GM23248 (cell line): ENCODE data around the gene GNAL. TPM values are rescaled to one million over a fixed set of nuclear protein-coding genes. Genes with fewer than 3 reads are reported as not detected.

Experiments used
- DNase-seq: peaks from one replicate; pipeline ENCODE4 v3.0.0-alpha.2; 2015
- H2AFZ ChIP-seq: fragments of 200-600 bp; sonication (generic); 2 replicates; pipeline ENCODE4 v1.6.1; 2016; ENCODE audit warnings: antibody characterized with exemption
- H3F3A ChIP-seq: fragments of 200-600 bp; sonication (generic); 2 replicates; pipeline ENCODE4 v1.6.1; 2016; ENCODE audit warnings: mild to moderate bottlenecking, antibody characterized with exemption, mixed run types; ENCODE audit not compliant: insufficient read depth
- H3K27ac ChIP-seq: fragments of 200-600 bp; sonication (generic); 2 replicates; pipeline ENCODE4 v1.5.1; 2016; ENCODE audit warnings: mild to moderate bottlenecking
- H3K27me3 ChIP-seq: fragments of 200-600 bp; sonication (generic); replicated peaks from 2 replicates; pipeline ENCODE4 v1.6.1; 2016; ENCODE audit warnings: mild to moderate bottlenecking; ENCODE audit not compliant: insufficient read depth
- H3K36me3 ChIP-seq: fragments of 200-600 bp; sonication (generic); 2 replicates; pipeline ENCODE4 v1.6.1; 2016; ENCODE audit warnings: low read depth, mild to moderate bottlenecking
- H3K4me1 ChIP-seq: fragments of 200-600 bp; sonication (generic); 2 replicates; pipeline ENCODE4 v1.6.1; 2016; ENCODE audit warnings: mild to moderate bottlenecking; ENCODE audit not compliant: insufficient read depth
- H3K4me2 ChIP-seq: fragments of 200-600 bp; sonication (generic); one replicate; pipeline ENCODE4 v1.6.1; 2016; ENCODE audit warnings: mild to moderate bottlenecking; ENCODE audit not compliant: unreplicated experiment
- H3K4me3 ChIP-seq: fragments of 200-600 bp; sonication (generic); 2 replicates; pipeline ENCODE4 v1.5.1; 2016; ENCODE audit warnings: mild to moderate bottlenecking
- H3K79me2 ChIP-seq: fragments of 200-600 bp; sonication (generic); 2 replicates; pipeline ENCODE4 v1.6.1; 2016; ENCODE audit warnings: mild to moderate bottlenecking; ENCODE audit not compliant: insufficient read depth
- H3K9ac ChIP-seq: fragments of 200-600 bp; sonication (generic); 2 replicates; pipeline ENCODE4 v1.6.1; 2016; ENCODE audit warnings: mild to moderate bottlenecking
- H3K9me2 ChIP-seq: fragments of 200-600 bp; sonication (generic); 2 replicates; pipeline ENCODE4 v1.6.1; 2016; ENCODE audit warnings: mixed run types, mild to moderate bottlenecking, moderate library complexity; ENCODE audit not compliant: insufficient read depth
- H3K9me3 ChIP-seq: fragments of 200-600 bp; sonication (generic); one replicate; pipeline ENCODE4 v1.6.1; 2017; ENCODE audit warnings: low read depth
- H4K20me1 ChIP-seq: fragments of 200-600 bp; sonication (generic); 2 replicates; pipeline ENCODE4 v1.6.0; 2016; ENCODE audit not compliant: insufficient read depth
- EZH2 ChIP-seq: fragments of 200-600 bp; sonication (generic); IDR thresholded peaks from 2 replicates; pipeline ENCODE4 v1.6.1; 2018; ENCODE audit warnings: antibody characterized with exemption, mild to moderate bottlenecking; ENCODE audit not compliant: insufficient read depth, poor library complexity, severe bottlenecking
- EZH2phosphoT487 ChIP-seq: fragments of 200-600 bp; sonication (generic); IDR thresholded peaks from 2 replicates; pipeline ENCODE4 v1.6.1; 2018; ENCODE audit warnings: antibody characterized with exemption, moderate library complexity, mild to moderate bottlenecking, low read depth; ENCODE audit not compliant: insufficient read depth
- WGBS, 2 experiments: methylation state at CpG; one replicate each; pipeline ENCODE4 v1.1.6; 2015 to 2017; ENCODE audit warnings: low lambda C conversion rate in 2 of 2, low coverage in 1 of 2; ENCODE audit errors: missing lambda C conversion rate in 2 of 2; 5-methylcytosine and 5-hydroxymethylcytosine counted together
- in situ Hi-C: fragments of 300-500 bp; cut with MboI; formaldehyde crosslinking; loops from 2 replicates; pipeline ENCODE4 v1.15.0; 2020
- polyA plus RNA-seq: library from polyadenylated mRNA; unstranded; fragments of >200 nt; fragmentation: Nextera tagmentation; extraction: Ambion mirVana; gene quantifications from 2 replicates; pipeline ENCODE4 v1.2.1, GENCODE V29; 2016
- total RNA-seq: library from RNA; depleted of rRNA; stranded (reverse); fragments of >200 nt; shearing (Covaris generic); gene quantifications from 2 replicates; pipeline ENCODE4 v1.2.3, GENCODE V29; 2014

GNAL gene
- total and polyA plus RNA-seq, 2 experiments from 2014 or later = 0.19 to 3.0 TPM

GRCh38 chr18:11657554-11657953 is 31.5 kb upstream of the GNAL start:
- Histone ChIP-seq H4K20me1 (no peaks in the 10 kb centered on the region), H3K27me3 (peaks cover 38% of the 10 kb centered on the region; the same call in 1 of the 2 replicates), H3K27ac (no peak overlapping the region), H3K4me1 (no peaks in the 10 kb centered on the region), H3K9me2 (no peaks in the 10 kb centered on the region), H3F3A (no peaks in the 10 kb centered on the region), H3K36me3 (no peaks in the 10 kb centered on the region), H3K4me2 (no peak overlapping the region), H3K9ac (no peak overlapping the region), H2AFZ (no peak overlapping the region), H3K4me3 (no peak overlapping the region), H3K9me3 (no peaks in the 10 kb centered on the region), H3K79me2 (no peaks in the 10 kb centered on the region)
- in situ Hi-C loops = no loop called here
- 74 to 79% methylated on average over 5 to 8 of the region's 8 CpGs for WGBS, 2 experiments
- TF ChIP-seq EZH2phosphoT487 (no peak), EZH2 (no peak)
- DNase-seq = no peak

GRCh38 chr18:11658019-11658418 is 31.0 kb upstream of the GNAL start:
- Histone ChIP-seq H3K4me3 (no peak overlapping the region), H3K9ac (no peak overlapping the region), H4K20me1 (no peaks in the 10 kb centered on the region), H2AFZ (no peak overlapping the region), H3K27me3 (peaks cover 36% of the 10 kb centered on the region; the same call in 1 of the 2 replicates), H3K27ac (no peak overlapping the region), H3F3A (no peaks in the 10 kb centered on the region), H3K36me3 (no peaks in the 10 kb centered on the region), H3K4me2 (no peak overlapping the region), H3K9me3 (no peaks in the 10 kb centered on the region), H3K9me2 (no peaks in the 10 kb centered on the region), H3K79me2 (no peaks in the 10 kb centered on the region), H3K4me1 (no peaks in the 10 kb centered on the region)
- WGBS, 2 experiments = 61 to 68% methylated on average over 5 of the region's 5 CpGs
- no peak for TF ChIP-seq EZH2
- TF ChIP-seq EZH2phosphoT487 = no peak
- no peak for DNase-seq
- in situ Hi-C loops = no loop called here

DNA sequence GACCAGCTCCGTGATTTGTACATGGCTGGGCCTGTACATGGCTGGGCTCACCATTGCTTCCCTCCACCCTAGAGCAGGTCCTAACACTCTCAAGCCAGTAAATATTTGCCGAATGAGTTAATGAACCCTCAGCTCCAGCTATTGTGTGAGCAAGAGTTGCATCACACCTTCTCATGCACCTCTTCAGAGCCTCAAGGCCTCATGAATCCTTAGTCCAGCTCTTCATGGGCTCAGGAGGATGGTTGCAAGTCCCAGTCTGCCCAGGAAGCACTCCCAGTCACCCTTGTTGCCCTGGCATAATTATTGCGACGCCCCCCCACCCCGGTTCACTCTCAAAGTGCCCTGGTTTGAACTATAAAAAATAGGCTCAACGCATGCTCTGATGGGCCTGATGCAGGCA is 30.1 kb upstream of the GNAL start:
- Histone ChIP-seq H3K36me3 (no peaks in the 10 kb centered on the region), H3K27ac (no peak overlapping the region), H3K27me3 (peaks cover 35% of the 10 kb centered on the region; the same call in 1 of the 2 replicates), H3K4me3 (no peak overlapping the region), H3K9me2 (no peaks in the 10 kb centered on the region), H3K4me2 (no peak overlapping the region), H3K79me2 (no peaks in the 10 kb centered on the region), H4K20me1 (no peaks in the 10 kb centered on the region), H3F3A (no peaks in the 10 kb centered on the region), H2AFZ (no peak overlapping the region), H3K9ac (no peak overlapping the region), H3K9me3 (no peaks in the 10 kb centered on the region), H3K4me1 (no peaks in the 10 kb centered on the region)
- in situ Hi-C loops = no loop called here
- WGBS, 2 experiments = 62 to 63% methylated on average over 6 of the region's 6 CpGs
- peak; percentile 22 for DNase-seq
- TF ChIP-seq EZH2phosphoT487 = no peak
- no peak for TF ChIP-seq EZH2

- Histone ChIP-seq H3F3A (no peaks in the 10 kb centered on the region), H3K9me3 (no peaks in the 10 kb centered on the region), H4K20me1 (no peaks in the 10 kb centered on the region), H3K4me1 (no peaks in the 10 kb centered on the region), H3K4me3 (no peak overlapping the region), H2AFZ (no peak overlapping the region), H3K9ac (no peak overlapping the region), H3K36me3 (no peaks in the 10 kb centered on the region), H3K27me3 (peaks cover 30% of the 10 kb centered on the region), H3K9me2 (no peaks in the 10 kb centered on the region), H3K79me2 (no peaks in the 10 kb centered on the region), H3K4me2 (no peak overlapping the region), H3K27ac (no peak overlapping the region)
- TF ChIP-seq EZH2phosphoT487 (no peak), EZH2 (no peak)
- in situ Hi-C loops = no loop called here
- DNase-seq = no peak
- WGBS, 2 experiments = 79 to 83% methylated on average over 7 of the region's 7 CpGs
These were observed 28.4 kb upstream of the GNAL start for GRCh38 chr18:11660691-11661090.

DNA sequence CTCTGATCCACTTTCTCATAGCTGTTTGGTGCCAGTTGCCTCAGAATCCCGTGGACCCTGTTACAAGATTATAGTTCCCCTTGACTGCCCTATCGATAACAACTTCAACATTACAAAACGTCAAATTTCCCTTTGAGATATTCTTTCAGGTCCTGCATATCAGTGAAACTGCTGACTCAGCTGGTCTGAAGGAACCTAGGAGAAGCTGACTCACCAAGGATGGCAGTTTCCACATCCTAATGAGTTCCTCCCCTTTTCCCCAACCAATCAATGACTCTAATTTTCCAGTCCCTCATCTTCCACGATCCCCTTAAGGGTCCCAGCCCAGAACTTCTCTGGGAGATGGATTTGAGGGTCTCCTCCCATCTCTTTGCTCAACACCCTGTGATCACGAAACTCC is 27.6 kb upstream of the GNAL start:
- Histone ChIP-seq H3F3A (no peaks in the 10 kb centered on the region), H2AFZ (no peak overlapping the region), H3K9ac (no peak overlapping the region), H3K4me2 (no peak overlapping the region), H3K27me3 (peaks cover 29% of the 10 kb centered on the region), H3K4me3 (no peak overlapping the region), H3K27ac (no peak overlapping the region), H4K20me1 (no peaks in the 10 kb centered on the region), H3K79me2 (no peaks in the 10 kb centered on the region), H3K36me3 (no peaks in the 10 kb centered on the region), H3K9me3 (no peaks in the 10 kb centered on the region), H3K9me2 (no peaks in the 10 kb centered on the region), H3K4me1 (no peaks in the 10 kb centered on the region)
- in situ Hi-C loops = no loop called here
- DNase-seq = peak; percentile 31
- no peak for TF ChIP-seq EZH2phosphoT487
- TF ChIP-seq EZH2 = no peak
- WGBS, 2 experiments = 57 to 62% methylated on average over 5 of the region's 5 CpGs
